Erythroblast (primary cell): ENCODE data around the gene CSMD2.

Experiments
- DNase-seq, 2 experiments: peaks; one replicate each; lab custom pipeline; 2025; lab: John Stamatoyannopoulos, UW
- GATA1 ChIP-seq: IDR thresholded peaks from 2 replicates; pipeline ENCODE4 v1.6.1; 2011; ENCODE audit warnings: low read depth, mild to moderate bottlenecking, control low read depth, low read length, moderate library complexity
- POLR2A ChIP-seq: IDR thresholded peaks from 2 replicates; pipeline ENCODE4 v1.6.1; 2011; ENCODE audit warnings: mild to moderate bottlenecking, low read length

The CSMD2 gene

GRCh38 chr1:33899746-33900145 is 265.3 kb downstream of the CSMD2 start:
- TF ChIP-seq GATA1 (no peak), POLR2A (no peak)
- no peak for DNase-seq

- TF ChIP-seq POLR2A (no peak), GATA1 (no peak)
- no peak for DNase-seq
These were observed 266.1 kb downstream of the CSMD2 start for GRCh38 chr1:33898881-33899280.

DNA sequence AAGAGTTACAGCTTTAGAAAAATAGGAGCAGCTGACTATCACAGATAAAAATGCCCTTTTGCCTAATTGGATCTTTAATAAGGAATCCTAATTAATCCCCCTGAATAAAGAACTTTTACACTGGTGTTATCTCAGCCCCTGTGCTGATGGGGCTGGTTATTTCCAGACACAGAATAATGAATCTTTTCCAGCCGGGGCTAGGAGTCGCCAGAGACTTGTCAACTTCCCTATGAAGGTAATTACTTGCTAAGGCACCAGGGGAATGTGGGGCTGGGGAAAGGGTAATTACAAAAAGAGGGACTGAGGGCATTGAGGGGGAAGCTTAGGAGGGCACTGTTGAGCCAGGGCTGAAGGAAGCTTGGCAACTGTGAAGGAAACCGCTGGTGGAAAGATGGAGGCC is 266.6 kb downstream of the CSMD2 start:
- no peak for TF ChIP-seq POLR2A
- no peak for TF ChIP-seq GATA1
- DNase-seq, result no peak

- TF ChIP-seq POLR2A (no peak), GATA1 (no peak)
- no peak for DNase-seq
These were observed 267.8 kb downstream of the CSMD2 start for GRCh38 chr1:33897092-33897725.

DNA sequence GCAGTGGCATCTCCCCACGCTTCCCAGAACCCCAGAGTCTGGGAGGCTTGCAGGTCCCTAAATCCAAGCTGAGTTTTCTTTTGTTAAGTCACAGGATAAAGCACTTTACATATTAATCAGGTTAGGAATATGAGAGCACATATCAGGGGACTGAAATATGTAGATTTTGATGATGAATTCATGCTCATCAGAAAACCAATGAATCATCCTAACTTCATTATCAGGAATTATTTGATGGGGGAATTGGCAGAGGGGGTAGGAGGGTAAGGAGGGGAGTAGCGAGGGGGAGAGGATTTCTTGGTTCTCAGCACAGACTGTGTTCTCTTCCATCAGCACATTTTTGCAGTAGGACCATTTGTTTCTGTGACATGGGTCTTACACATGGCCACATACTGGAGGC is 269.1 kb downstream of the CSMD2 start:
- no peak for DNase-seq

GRCh38 chr1:33895396-33895795 is 269.6 kb downstream of the CSMD2 start:
- TF ChIP-seq GATA1, result no peak
- TF ChIP-seq POLR2A, result no peak

More for the DNA sequence above, 269.1 kb downstream of the CSMD2 start:
- TF ChIP-seq GATA1, result no peak
- no peak for TF ChIP-seq POLR2A

DNA sequence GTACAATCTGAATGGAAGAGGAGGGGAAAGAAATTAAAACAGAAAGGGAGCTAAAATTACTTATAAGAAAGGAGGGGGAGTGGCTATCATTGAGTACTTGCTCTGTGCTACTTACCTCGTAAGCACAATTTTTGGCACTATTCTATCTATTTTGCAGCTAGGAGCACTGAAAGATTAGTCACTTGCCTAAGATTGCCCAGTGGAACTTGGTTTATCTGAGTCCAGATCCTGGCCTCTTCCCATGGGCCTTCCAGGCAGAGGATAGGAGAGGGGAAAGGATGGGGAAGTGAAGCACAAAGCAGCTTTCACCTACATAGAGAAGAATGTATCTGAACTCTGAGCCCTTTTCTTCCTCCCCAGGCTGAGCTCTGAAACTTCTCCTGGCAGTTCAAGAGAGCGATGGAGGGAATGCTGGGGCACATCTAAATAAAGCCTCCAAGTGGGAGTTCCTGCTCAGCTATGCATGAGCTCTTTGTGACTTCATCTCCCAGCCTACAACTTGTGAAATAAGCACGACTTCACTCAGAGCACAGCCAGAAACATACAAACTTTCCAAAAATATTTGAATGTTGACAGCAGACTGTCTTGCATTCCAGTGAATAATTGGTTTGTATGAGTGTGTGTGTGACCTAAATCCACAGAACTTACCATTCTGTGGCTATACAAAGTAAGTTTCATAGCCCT is 271.7 kb downstream of the CSMD2 start:
- no peak for DNase-seq
- TF ChIP-seq POLR2A (no peak), GATA1 (no peak)

More at GRCh38 chr1:33895396-33895795, 269.6 kb downstream of the CSMD2 start:
- DNase-seq, result no peak

DNA sequence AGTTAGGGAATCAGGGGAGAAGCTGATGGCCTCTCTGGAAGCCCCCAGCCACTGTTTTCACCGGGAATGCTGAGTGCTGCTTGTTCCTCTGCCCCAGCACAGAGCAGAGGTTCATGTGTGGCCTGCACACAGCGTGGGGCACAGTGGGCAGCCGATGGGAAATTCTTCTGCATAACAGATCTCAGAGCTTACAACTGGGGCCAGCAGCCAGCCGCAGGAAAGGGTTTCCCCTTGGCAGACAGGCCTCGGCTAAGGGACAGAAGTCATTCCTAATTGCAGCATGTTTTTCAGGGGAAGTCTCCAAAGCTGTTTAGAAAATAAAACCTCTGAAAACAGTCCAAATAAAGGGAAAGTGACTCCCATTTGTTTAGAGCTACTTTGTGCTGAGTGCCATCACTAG is 278.5 kb downstream of the CSMD2 start:
- no peak for DNase-seq
- TF ChIP-seq POLR2A (no peak), GATA1 (no peak)

DNA sequence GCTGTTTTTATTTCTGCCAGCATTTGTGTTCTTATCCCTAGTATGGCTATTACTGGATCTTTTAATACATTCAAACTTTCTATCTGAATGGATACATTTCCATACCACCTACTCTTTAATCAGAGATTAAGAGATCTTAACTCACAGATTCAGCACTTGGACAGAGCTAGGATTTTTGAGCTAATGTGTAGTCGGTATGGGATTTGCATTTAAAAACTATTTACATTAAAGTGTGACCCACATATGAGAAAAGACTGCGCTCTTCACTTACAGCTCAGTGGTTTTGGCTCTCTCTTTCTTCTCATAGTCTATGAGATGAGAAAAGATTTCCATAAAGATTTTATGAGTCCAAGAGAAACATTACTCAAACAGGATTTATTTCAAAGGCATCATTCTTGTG is 284.7 kb downstream of the CSMD2 start:
- no peak for TF ChIP-seq POLR2A
- TF ChIP-seq GATA1, result no peak
- no peak for DNase-seq

GRCh38 chr1:33878392-33878791 is 286.6 kb downstream of the CSMD2 start:
- TF ChIP-seq POLR2A, result no peak
- no peak for TF ChIP-seq GATA1
- DNase-seq, result no peak

DNA sequence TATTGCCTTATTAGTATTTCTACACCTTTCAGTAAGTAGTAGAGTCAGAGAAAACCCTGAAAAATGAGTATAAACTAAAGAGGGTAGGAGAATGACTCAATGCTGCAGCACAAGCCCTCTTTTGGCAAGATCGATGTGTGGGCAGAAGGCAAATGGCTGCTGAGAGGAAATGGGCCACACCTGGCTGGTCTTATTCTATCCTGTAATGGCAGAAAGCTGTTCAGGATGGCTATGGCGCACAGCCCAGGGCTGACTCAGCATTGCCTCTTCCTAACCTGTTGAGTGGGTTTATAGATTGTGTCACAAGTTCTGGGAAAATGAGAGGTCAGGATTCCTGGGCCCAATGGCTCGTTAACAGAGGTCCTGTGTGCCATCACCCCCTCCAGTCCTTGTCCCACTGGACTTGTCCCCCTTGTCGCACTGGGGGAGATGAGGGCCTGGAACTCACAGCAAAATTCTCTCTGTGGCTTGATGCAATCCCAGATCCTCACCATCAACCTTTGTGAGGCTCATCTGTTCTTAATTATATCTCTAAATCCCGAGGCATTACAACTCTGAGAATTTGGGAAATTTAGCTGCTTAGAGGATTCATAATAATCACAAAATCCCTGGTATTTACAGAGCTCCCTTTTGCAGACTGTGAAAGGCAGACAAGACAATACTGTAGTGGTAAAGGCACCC is 287.9 kb downstream of the CSMD2 start:
- no peak for DNase-seq
- no peak for TF ChIP-seq GATA1
- no peak for TF ChIP-seq POLR2A

DNA sequence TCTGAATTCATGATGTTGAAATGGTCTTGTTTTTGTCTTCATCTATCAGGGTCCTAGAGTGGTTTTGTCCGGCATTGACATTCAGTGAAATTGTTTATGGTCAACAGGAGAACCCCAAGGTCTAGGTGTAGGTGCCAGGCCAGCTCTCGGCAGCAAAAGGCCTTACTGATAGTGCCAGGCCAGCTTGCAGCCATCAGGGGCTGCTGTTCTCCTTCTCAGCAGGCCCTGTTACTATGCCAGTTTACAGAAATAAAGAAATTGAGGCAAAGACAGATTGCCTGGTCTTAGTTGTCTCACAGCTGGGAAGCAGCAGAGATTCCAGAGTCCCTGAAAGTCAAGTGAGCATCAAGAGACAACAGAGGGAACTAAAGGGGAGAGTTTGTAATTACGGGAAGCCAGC is 289.2 kb downstream of the CSMD2 start:
- TF ChIP-seq POLR2A (no peak), GATA1 (no peak)
- DNase-seq, result no peak

DNA sequence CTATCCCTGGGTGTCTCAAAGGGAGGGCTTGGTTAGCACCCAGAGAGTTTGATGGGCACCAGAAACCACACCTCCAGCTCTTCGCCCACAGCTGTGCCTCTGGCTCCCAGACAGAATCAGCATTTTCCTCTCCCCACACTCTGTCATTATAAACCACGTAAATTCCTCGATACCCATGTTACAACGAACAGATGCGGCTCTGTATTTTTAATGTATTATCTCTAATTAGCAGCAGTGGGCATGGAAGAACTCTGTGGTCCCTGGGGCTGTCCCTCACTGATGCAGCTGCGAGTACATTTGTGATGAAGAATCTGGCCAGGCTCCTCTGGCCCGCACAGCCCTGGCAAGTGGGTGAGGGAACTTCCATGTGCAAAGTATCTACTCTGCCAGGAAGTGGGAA is 290.4 kb downstream of the CSMD2 start:
- no peak for TF ChIP-seq GATA1
- TF ChIP-seq POLR2A, result no peak
- no peak for DNase-seq

DNA sequence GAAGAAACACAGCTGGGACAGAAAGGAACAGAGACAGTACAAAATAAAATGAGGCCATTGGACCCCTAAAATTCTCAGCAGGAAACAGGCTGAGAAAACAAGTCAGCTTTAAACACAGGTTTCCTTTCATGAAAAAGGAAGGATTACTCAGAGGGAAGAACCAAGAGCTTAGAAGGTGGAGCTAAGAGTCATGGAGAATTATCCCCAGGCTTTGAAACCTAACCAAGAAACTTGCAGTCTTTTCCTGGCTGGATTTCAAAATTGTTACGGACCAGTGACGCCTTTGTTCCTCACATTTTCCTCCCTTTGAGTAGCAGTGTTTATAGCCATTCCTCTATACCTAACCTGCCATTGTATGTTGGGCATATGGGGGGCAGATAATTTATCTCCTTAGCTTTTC is 292.3 kb downstream of the CSMD2 start:
- no peak for DNase-seq
- TF ChIP-seq POLR2A, result no peak
- no peak for TF ChIP-seq GATA1

DNA sequence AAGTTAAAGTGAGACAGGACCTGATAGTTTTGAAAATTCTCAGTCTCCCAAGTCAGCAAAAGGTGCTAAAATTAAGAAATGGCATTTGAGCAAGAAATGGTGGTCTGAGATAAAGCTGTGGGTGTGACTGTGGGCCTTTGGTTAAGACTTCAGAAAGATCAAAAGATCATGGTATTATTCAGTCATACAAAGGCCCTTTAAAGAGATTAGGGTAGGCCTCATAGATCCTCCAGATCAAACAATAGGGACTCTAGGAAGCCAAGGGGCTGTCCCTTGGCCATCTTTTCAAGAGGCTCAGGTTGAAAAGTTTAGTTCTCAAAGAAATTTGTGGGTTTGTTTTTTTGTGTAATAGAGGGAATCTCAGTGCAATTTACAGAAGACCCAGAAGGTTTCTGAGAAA is 292.8 kb downstream of the CSMD2 start:
- TF ChIP-seq GATA1, result no peak
- TF ChIP-seq POLR2A, result no peak
- no peak for DNase-seq
